Body of pancreas (tissue), 4 donors: ENCODE results near the gene CYSLTR2. TPM values are rescaled to one million over a fixed set of nuclear protein-coding genes. Genes with fewer than 3 reads are reported as not detected.

Experiments used
- ATAC-seq: fragments of 150-250 bp; one replicate; pipeline ENCODE4 v1.9.1; 2016
- DNase-seq, 4 donors: peaks; one replicate each; pipeline ENCODE4 v3.0.0-alpha.2; 2019
- H3K27ac ChIP-seq, 4 donors: fragments of 200-600 bp; sonication (generic); 1 replicate in 3 of 4; 2 replicates in 1 of 4; pipeline versions ENCODE4 v1.5.1 to v1.6.1; 2016 to 2019; ENCODE audit warnings: mild to moderate bottlenecking in 1 of 4, mixed read lengths in 1 of 4, moderate library complexity in 1 of 4
- H3K27me3 ChIP-seq, 2 donors: fragments of 200-600 bp; sonication (generic); one replicate each; pipeline ENCODE4 v1.6.0; 2016; ENCODE audit warnings: mild to moderate bottlenecking in 1 of 2
- H3K36me3 ChIP-seq, 2 donors: fragments of 200-600 bp; sonication (generic); replicated peaks in 1 of 2; 2 replicates each; pipeline ENCODE4 v1.5.1; 2016; ENCODE audit warnings: low read depth in 2 of 2; ENCODE audit not compliant: insufficient read depth in 1 of 2
- H3K4me1 ChIP-seq: fragments of 200-600 bp; sonication (generic); one replicate; pipeline ENCODE4 v1.6.0; 2016
- H3K4me3 ChIP-seq, 2 donors: fragments of 200-600 bp; sonication (generic); 1 replicate in 1 of 2; 2 replicates in 1 of 2; pipeline ENCODE4 v1.5.1; 2016 to 2019
- H3K9me3 ChIP-seq, 3 donors: fragments of 200-600 bp; sonication (generic); 1 replicate in 2 of 3; 2 replicates in 1 of 3; pipeline ENCODE4 v1.5.1; 2016
- CTCF ChIP-seq, 7 experiments: fragments of 450-650 bp in 4 of 7; fragments of 200-600 bp in 3 of 7; sonication (generic) in 3 of 7; IDR thresholded peaks; one replicate each; pipeline ENCODE4 v1.5.1; 2016 to 2019; ENCODE audit warnings: antibody characterized with exemption in 7 of 7
- POLR2A ChIP-seq, 3 donors: fragments of 450-650 bp; IDR thresholded peaks; one replicate each; pipeline ENCODE4 v1.6.1; 2016; ENCODE audit warnings: antibody characterized with exemption in 3 of 3, mild to moderate bottlenecking in 2 of 3
- WGBS, 2 donors: methylation state at CpG; one replicate each; pipeline ENCODE4 v1.1.5; 2017; 5-methylcytosine and 5-hydroxymethylcytosine counted together
- intact Hi-C: fragments of 100-400 bp; cut with DNase I; formaldehyde crosslinking; loops from one replicate; pipeline ENCODE4 v1.15.1; 2023
- total RNA-seq, 2 donors: library from RNA; depleted of rRNA; stranded (reverse); fragments of >200 nt; gene quantifications; one replicate each; pipeline ENCODE4 v1.1.0, GENCODE V29; 2016

CYSLTR2 gene
- total RNA-seq, 2 donors from 2014 or later, result 0.52 TPM; not detected in 1

- DNase-seq, result no peak
- Histone ChIP-seq H3K27me3 (no peaks in the 10 kb centered on the region), H3K36me3 (no peaks in the 10 kb centered on the region), H3K4me1 (peaks cover 6% of the 10 kb centered on the region), H3K27ac (no peak overlapping the region), H3K9me3 (no peaks in the 10 kb centered on the region), H3K4me3 (no peak overlapping the region)
- TF ChIP-seq CTCF (IDR thresholded peaks at IDR 0.05) (no peak), POLR2A (IDR thresholded peaks at IDR 0.05) (no peak)
- WGBS, 2 donors, result 16 to 84% methylated on average over 1 of the region's 1 CpG
- ATAC-seq, result no peak
- intact Hi-C loops, result no loop called here
Measured at GRCh38 chr13:48746821-48747220, 93.1 kb downstream of the CYSLTR2 start.

GRCh38 chr13:48748681-48749080 is 95.0 kb downstream of the CYSLTR2 start:
- TF ChIP-seq POLR2A (IDR thresholded peaks at IDR 0.05), result no peak
- TF ChIP-seq CTCF (IDR thresholded peaks at IDR 0.05), result no peak
- Histone ChIP-seq H3K27ac (no peak overlapping the region), H3K4me3 (no peak overlapping the region), H3K4me1 (peaks cover 6% of the 10 kb centered on the region), H3K36me3 (no peaks in the 10 kb centered on the region), H3K27me3 (no peaks in the 10 kb centered on the region), H3K9me3 (no peaks in the 10 kb centered on the region)
- DNase-seq (no peak), ATAC-seq (no peak)
- WGBS, 2 donors, result 58 to 72% methylated on average over 2 of the region's 2 CpGs
- intact Hi-C loops, result no loop called here

GRCh38 chr13:48749144-48749543 is 95.4 kb downstream of the CYSLTR2 start:
- H3K4me3 ChIP-seq, result no peak overlapping the region
- intact Hi-C loops, result no loop called here
- no peak for ATAC-seq

GRCh38 chr13:48749699-48750473 is 96.2 kb downstream of the CYSLTR2 start:
- 22 to 23% methylated on average over 15 of the region's 15 CpGs for WGBS, 2 donors
- H3K27ac ChIP-seq, result no peak overlapping the region
- no peaks in the 10 kb centered on the region for H3K27me3 ChIP-seq
- DNase-seq (peak; percentile 70 to 77 (median 76)), ATAC-seq (peak; percentile 83)
- no peaks in the 10 kb centered on the region for H3K36me3 ChIP-seq
- intact Hi-C loops, result no loop called here
- TF ChIP-seq CTCF (IDR thresholded peaks at IDR 0.05), result peak in 6 of 7 experiments; percentile 12 to 58 (median 48)
- TF ChIP-seq POLR2A (IDR thresholded peaks at IDR 0.05), result no peak
- H3K4me3 ChIP-seq, result no peak overlapping the region
- no peaks in the 10 kb centered on the region for H3K9me3 ChIP-seq
- peaks cover 6% of the 10 kb centered on the region for H3K4me1 ChIP-seq

More at GRCh38 chr13:48749144-48749543, 95.4 kb downstream of the CYSLTR2 start:
- no peaks in the 10 kb centered on the region for H3K27me3 ChIP-seq
- peaks cover 6% of the 10 kb centered on the region for H3K4me1 ChIP-seq
- no peak overlapping the region for H3K27ac ChIP-seq
- WGBS, 2 donors, result 75 to 83% methylated on average over 4 of the region's 4 CpGs
- no peak for TF ChIP-seq POLR2A (IDR thresholded peaks at IDR 0.05)
- no peak for TF ChIP-seq CTCF (IDR thresholded peaks at IDR 0.05)
- H3K9me3 ChIP-seq, result no peaks in the 10 kb centered on the region
- DNase-seq, result no peak
- H3K36me3 ChIP-seq, result no peaks in the 10 kb centered on the region
